HG03439 (cell line): Measurements from ENCODE around the gene TSGA10IP.

Experiments used
- ATAC-seq: cut with Tn5 transposase; IDR thresholded peaks from one replicate; pipeline ENCODE4 v1.9.1; 2021; ENCODE audit warnings: mild to moderate bottlenecking, moderate library complexity; ENCODE audit not compliant: unreplicated experiment

TSGA10IP gene

DNA sequence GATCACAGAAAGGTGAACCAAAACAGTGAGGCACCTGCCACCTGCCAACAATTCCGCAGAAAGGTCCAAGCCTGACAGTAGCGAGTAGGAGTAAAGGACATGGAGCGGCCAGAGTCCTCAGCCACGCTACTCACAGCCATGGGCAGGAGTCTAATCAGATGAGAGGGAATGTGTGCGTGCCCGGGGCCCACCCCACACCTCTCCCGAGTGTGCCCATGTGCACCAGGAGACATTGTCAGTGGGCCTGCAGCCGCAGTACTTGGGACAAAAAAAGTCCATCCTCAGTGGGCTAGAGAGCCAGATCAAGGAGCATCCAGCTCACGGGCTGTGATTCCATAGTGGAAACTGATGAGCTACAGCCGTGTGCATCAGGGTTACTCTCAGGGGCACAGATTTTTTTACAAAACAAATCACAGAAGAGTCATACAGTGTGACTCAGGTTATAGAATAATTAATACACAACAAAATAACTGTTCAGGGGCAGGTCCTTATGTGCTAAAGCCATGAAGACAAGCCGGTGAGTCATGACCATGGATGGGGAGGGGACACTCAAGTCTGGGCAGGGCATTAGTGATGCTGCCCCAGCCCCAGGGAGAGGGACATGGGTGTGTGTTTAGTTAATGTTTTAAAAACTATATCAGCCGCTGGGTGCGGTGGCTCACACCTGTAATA, 28.3 kb downstream of the TSGA10IP start:
- no peak for ATAC-seq

DNA sequence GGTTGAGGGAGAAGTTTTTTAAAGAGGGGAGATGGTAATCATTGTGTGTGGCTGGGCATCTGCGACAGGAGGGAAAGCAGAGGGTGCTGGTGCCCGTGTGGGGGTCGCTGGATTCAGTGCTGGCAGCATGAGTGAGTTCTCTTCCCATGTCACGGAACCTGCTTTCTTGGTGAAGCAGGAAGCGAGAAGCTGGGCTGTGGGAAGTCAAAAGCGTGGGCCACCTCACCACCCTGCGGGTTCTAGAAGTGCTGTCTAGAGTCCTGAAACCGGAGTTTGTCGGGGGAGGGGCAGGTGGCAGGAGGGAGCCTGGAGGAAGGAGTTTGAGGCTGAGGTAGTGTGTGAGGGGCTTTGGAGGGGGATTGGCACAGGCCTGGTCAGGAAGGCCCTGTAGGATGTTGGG, 30.5 kb downstream of the TSGA10IP start:
- no peak for ATAC-seq

DNA sequence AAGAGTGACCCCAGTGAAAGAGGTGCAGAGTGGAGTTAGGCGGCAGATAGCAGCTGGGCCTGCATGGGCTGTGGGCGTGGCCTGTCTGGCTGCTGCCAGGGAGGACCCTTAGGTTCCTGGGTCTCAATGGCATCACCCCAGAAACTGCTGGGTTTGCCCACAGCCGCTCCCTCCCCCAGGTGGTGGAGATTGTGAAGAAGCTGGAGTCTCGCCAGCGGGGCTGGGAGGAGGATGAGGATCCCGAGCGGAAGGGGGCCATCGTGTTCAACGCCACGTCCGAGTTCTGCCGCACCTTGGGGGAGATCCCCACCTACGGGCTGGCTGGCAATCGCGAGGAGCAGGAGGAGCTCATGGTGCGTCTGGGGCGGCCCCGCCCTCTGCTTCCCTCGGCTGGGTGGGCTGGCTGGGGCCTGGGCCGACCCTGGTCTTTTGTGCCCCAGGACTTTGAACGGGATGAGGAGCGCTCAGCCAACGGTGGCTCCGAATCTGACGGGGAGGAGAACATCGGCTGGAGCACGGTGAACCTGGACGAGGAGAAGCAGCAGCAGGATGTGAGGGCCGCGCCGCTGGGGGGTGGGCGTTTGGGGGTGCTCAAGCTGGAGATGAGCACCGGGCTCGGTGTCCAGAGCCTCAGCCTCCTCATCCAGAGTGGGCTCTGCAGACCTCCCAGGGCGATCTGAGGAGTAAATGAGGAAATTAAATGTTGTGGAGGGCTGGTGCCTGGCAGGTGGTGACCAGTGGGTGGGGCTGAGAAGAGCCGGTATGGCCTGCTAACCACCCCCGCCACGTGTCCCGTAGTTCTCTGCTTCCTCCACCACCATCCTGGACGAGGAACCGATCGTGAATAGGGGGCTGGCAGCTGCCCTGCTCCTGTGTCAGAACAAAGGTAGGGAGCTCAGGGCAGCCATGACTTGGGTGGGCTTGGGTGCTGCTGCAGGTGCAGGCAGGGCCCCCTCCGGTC, 31.2 kb downstream of the TSGA10IP start:
- ATAC-seq: no peak

DNA sequence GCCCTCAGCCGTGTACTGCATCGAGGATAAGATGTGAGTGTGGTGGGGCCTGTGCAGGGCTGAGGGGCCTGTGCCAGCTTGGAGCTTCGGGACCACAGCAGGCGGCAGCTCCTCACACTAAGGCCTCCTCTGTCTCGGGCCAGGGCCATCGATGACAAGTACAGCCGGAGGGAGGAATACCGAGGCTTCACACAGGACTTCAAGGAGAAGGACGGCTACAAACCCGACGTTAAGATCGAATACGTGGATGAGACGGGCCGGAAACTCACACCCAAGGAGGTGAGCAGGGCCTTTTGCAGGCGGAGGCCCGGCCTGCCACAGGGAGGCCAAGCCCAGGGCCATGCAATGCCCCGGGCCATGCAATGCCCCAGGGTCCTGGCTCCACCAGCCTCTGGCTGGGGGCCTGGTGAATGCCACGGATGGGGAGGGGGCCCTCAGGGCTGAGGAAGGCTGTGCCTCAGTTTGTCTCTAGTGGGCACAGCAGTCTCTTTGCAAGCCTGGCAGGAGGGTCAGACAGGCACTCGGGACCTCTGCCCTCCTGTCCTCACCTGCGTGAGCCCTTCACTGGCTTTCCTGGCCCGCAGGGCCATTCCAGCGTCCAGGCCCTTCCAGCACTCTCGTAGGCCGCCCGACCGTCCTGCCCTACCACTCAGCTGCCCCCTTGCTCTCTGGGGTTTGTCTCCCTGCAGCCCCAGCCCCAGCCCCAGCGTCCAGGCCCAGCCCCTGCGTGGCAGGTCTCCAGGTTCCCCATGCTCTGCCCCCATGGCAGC, 32.5 kb downstream of the TSGA10IP start:
- no peak for ATAC-seq

- no peak for ATAC-seq
These were observed 33.3 kb downstream of the TSGA10IP start for GRCh38 chr11:65978391-65979238.

- no peak for ATAC-seq
These were observed 34.0 kb downstream of the TSGA10IP start for GRCh38 chr11:65979261-65979759.

DNA sequence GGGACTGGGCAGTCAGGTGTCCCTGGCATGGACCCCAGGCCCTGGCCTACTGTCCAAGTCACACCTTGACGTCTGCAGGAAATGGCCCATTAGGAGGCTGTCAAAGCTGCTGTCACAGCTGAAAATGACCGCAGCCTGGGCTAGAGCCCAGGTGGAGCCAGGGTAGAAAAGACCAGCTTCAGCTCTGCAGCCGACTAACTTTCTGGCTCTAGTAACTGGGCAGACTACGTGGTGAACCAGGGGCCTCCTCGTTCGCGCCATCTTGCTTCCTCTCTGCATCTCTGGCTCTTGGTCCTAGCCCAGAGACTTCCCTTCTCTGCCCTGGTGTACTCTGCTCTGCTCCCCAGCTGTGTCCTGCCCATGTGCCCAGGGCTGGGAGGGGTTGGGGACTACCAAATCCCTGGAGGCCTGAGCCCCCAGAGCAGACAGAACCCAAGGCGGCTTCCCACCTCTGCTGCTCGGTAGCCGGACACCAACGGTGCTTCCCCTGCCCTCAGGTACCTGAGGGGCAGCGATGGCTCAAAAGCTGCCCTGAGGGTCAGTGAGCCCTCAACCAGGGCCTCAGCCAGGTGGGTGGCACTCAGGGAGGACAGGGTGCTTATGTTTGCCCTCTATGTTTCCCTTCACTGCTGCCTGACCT, 35.9 kb downstream of the TSGA10IP start:
- no peak for ATAC-seq

GRCh38 chr11:65981972-65982823, 36.9 kb downstream of the TSGA10IP start:
- no peak for ATAC-seq

DNA sequence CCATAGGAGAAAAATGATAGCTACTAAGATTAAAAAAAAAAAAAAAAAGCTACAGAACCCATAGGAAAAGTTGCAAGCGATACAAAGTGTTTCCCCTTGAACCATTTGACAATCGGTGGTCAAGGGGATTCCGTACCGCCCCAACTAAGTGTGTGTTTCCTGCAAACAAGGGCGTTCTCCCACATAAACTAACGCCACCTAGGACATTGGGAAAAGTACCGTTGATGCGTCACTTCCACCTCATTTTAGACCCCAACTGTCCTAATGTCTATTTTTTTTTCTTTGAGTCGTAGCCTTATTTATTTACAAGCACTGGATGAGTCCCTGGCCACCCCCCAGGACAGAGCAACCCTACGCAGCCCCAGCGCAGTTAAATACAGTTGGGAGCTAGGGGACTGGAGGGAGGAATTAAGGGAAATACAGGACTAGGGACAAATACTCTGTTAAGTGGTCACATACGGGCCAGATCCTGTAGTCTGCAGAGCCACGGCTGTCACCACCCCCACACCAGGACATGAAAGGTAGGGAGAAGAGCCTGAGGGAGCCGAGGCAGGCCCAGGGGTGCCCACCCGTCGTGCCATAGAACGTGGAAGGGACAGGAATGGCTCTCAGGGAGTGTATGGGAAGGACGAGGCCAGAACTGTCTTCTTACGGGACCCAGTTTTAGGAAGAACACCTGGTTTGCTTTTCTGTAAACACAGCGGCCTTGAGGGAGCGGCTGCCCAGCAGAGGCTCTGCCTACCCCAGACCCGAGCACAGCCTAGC, 37.7 kb downstream of the TSGA10IP start:
- no peak for ATAC-seq

DNA sequence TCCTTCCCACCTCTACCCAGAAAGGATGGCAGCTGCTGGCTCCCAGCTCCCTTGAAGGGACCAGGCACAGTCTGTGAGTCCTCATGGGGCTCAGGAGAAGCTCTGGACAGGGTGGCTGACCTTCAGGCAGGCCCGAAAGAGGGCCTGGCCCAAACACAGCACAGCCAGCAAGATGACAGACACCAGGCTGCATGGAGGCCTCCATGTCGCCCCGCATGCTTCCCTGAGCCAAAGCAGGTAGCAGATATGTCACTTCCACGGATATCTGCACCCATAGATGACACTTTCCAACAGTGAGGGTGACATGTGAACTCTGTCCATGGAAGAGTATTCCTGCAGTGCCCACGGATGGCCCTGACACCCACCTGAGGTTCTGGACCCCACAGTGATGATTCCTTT, 38.3 kb downstream of the TSGA10IP start:
- ATAC-seq: no peak

GRCh38 chr11:65987336-65987735, 42.1 kb downstream of the TSGA10IP start:
- no peak for ATAC-seq

DNA sequence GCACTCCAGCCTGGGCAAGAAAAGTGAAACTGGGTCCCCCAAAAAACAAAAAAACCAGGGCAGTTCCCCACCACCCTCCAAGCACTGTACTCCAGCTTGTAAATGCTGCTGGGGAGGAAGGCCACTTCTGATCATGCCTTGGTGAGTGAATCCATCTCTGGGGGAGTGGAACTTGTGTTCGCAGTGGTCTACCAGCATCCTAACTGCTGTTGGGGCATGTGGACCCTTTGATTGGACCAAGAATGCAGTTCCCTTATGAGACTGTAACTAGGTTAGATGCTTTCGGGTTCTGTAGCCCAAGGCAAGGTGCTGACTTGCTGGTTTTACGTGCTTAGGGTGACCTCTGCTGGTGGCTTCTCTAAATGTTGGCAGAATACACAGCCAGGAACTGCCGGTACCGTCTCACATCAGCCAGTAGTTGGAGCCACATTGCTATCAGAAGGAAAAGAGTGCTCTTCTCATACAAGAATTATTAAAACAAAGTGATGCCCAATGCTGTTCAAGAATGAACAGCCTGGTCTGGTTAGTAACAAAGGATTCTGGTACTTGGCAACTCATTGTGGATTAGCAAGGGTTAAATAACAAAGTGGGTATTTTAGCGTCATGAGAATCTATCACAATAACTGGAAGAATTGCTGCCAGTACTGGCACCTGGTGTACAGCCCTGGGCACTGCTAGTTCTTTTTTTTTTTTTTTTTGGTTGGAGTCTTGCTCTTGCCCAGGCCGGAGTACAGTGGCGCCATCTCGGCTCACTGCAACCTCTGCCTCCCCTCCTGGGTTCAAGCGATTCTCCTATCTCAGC, 43.7 kb downstream of the TSGA10IP start:
- ATAC-seq: peak; percentile 88

- no peak for ATAC-seq
These were observed 46.8 kb downstream of the TSGA10IP start for GRCh38 chr11:65992056-65992455.

- no peak for ATAC-seq
These were observed 52.0 kb downstream of the TSGA10IP start for GRCh38 chr11:65997286-65997685.

- ATAC-seq: peak; percentile 61
These were observed 56.8 kb downstream of the TSGA10IP start, which contains the start of the genes BANF1 and EIF1AD for GRCh38 chr11:66001942-66002647. TSS of gene BANF1 (plus strand) at chr11:66002503. CDS start at chr11:66003251, 748 bp downstream. TSS of gene EIF1AD (minus strand) at chr11:66002157. CDS start at chr11:66000389, 1,768 bp downstream.

- ATAC-seq: peak; percentile 47
These were observed 57.5 kb downstream of the TSGA10IP start for GRCh38 chr11:66002648-66003225.
